A549 (cell line): Measurements from ENCODE around the gene ABO. TPM values are rescaled to one million over a fixed set of nuclear protein-coding genes. Genes with fewer than 3 reads are reported as not detected.
A peak's percentile ranks its signal among the peaks of the same experiment; 100 is the strongest.

ENCODE experiments used
- ATAC-seq, 2 experiments: fragments of 200-7000 bp in 1 of 2; fragments of >200 bp in 1 of 2; cut with Nextera tagmentation in 1 of 2; cut with Tn5 transposase in 1 of 2; 3 replicates each; pipeline versions ENCODE4 v1.8.0 to v1.9.1; 2018 to 2020; ENCODE audit warnings: mild to moderate bottlenecking in 1 of 2, moderate library complexity in 1 of 2
- CTCF ChIA-PET: fragments of 300-600 bp; sonication (Branson Sonifier 250); formaldehyde crosslinking; extraction: SDS; loops from one replicate; lab custom pipeline; 2021; ENCODE audit warnings: antibody characterized with exemption, inconsistent platforms; lab: Yijun Ruan, JAX
- POLR2A ChIA-PET: fragments of 350-600 bp; formaldehyde crosslinking; extraction: SDS; loops from one replicate; lab custom pipeline; 2021; ENCODE audit warnings: antibody characterized with exemption, inconsistent platforms; lab: Yijun Ruan, JAX
- DNase-seq, 2 experiments: peaks; one replicate each; pipeline versions ENCODE4 v3.0.0 to v3.0.0-alpha.2; 2011 to 2016; ENCODE audit warnings: low read depth in 1 of 2, low spot score in 1 of 2
- FAIRE-seq: peaks from 2 replicates; lab custom pipeline; 2011; peaks lifted over from hg19 to GRCh38; lab: Jason Lieb, UNC
- H3K27ac ChIP-seq, 2 experiments: fragments of >200 bp; sonication (Bioruptor Twin); formaldehyde crosslinking; 3 replicates each; pipeline ENCODE4 v1.5.1; 2016 to 2017
- H3K4me1 ChIP-seq: fragments of >200 bp; sonication (Bioruptor Twin); formaldehyde crosslinking; 3 replicates; pipeline ENCODE4 v1.6.1; 2016
- H3K4me2 ChIP-seq: fragments of >200 bp; sonication (Bioruptor Twin); formaldehyde crosslinking; 3 replicates; pipeline ENCODE4 v1.6.1; 2016
- H3K4me3 ChIP-seq: fragments of >200 bp; sonication (Bioruptor Twin); formaldehyde crosslinking; 3 replicates; pipeline ENCODE4 v1.5.1; 2016
- H3K9me3 ChIP-seq: fragments of >200 bp; sonication (Bioruptor Twin); formaldehyde crosslinking; 3 replicates; pipeline ENCODE4 v1.6.1; 2016
- BCL3 ChIP-seq: fragments of >200 bp; sonication (Bioruptor Twin); formaldehyde crosslinking; IDR thresholded peaks from 3 replicates; pipeline ENCODE4 v1.6.1; 2016
- BHLHE40 ChIP-seq: IDR thresholded peaks from 2 replicates; pipeline ENCODE4 v1.6.1; 2012; ENCODE audit warnings: low read depth, low read length, inconsistent platforms
- CBX2 ChIP-seq: fragments of 200-600 bp; sonication (generic); IDR thresholded peaks from 2 replicates; pipeline ENCODE4 v1.6.1; 2016; ENCODE audit warnings: low read depth, mild to moderate bottlenecking, borderline replicate concordance
- CEBPB ChIP-seq, 2 experiments: fragments of >200 bp in 1 of 2; sonication (Bioruptor Twin) in 1 of 2; formaldehyde crosslinking in 1 of 2; IDR thresholded peaks; 2 replicates each; pipeline ENCODE4 v1.6.1; 2012 to 2016
- EHMT2 ChIP-seq: fragments of 200-600 bp; sonication (generic); IDR thresholded peaks from 2 replicates; pipeline ENCODE4 v1.6.1; 2016; ENCODE audit warnings: antibody characterized with exemption, low read depth, mild to moderate bottlenecking, moderate library complexity
- EP300 ChIP-seq, 2 experiments: fragments of >200 bp; sonication (Bioruptor Twin); formaldehyde crosslinking; IDR thresholded peaks; 2 replicates in 1 of 2; 3 replicates in 1 of 2; pipeline ENCODE4 v1.6.1; 2016 to 2017
- HEYL ChIP-seq: fragments of 250-450 bp; sonication (Bioruptor Pico); IDR thresholded peaks from 2 replicates; pipeline ENCODE4 v1.8.0; 2021; ENCODE audit warnings: mild to moderate bottlenecking, moderate library complexity
- JUN ChIP-seq, 2 experiments: fragments of >200 bp; sonication (Bioruptor Twin); formaldehyde crosslinking; IDR thresholded peaks; 2 replicates in 1 of 2; 3 replicates in 1 of 2; pipeline ENCODE4 v1.6.1; 2016 to 2017
- JUNB ChIP-seq: fragments of >200 bp; sonication (Bioruptor Twin); formaldehyde crosslinking; IDR thresholded peaks from 2 replicates; pipeline ENCODE4 v1.6.1; 2016
- KDM1A ChIP-seq: fragments of 200-600 bp; sonication (generic); IDR thresholded peaks from 2 replicates; pipeline ENCODE4 v1.6.1; 2016; ENCODE audit warnings: low read depth, mild to moderate bottlenecking
- MAFK ChIP-seq: fragments of 450-650 bp; IDR thresholded peaks from 2 replicates; pipeline ENCODE4 v1.6.1; 2014; ENCODE audit not compliant: partially characterized antibody
- MAX ChIP-seq: IDR thresholded peaks from 2 replicates; pipeline ENCODE4 v1.6.1; 2012
- NR3C1 ChIP-seq: fragments of >200 bp; sonication (Bioruptor Twin); formaldehyde crosslinking; IDR thresholded peaks from 3 replicates; pipeline ENCODE4 v1.6.1; 2017
- POLR2AphosphoS2 ChIP-seq: conservative IDR thresholded peaks from 2 replicates; pipeline ENCODE4 v1.6.1; 2012; ENCODE audit warnings: low read length, improper control_type of control experiment, inconsistent platforms
- RARB ChIP-seq: fragments of 250-450 bp; sonication (Bioruptor Pico); IDR thresholded peaks from 2 replicates; pipeline ENCODE4 v1.8.0; 2021; ENCODE audit warnings: mild to moderate bottlenecking, moderate library complexity
- RCOR1 ChIP-seq: fragments of 150-350 bp; IDR thresholded peaks from 2 replicates; pipeline ENCODE4 v1.6.1; 2014; ENCODE audit warnings: antibody characterized with exemption, low read length, low read depth
- ZC3H11A ChIP-seq: fragments of 450-650 bp; IDR thresholded peaks from 2 replicates; pipeline ENCODE4 v1.6.1; 2014; ENCODE audit warnings: antibody characterized with exemption, mild to moderate bottlenecking
- ZNF302 ChIP-seq: fragments of 250-450 bp; sonication (Bioruptor Pico); IDR thresholded peaks from 2 replicates; pipeline ENCODE4 v1.9.0; 2021; ENCODE audit warnings: inconsistent platforms, mild to moderate bottlenecking, moderate library complexity
- WGBS: methylation state at CpG from one replicate; pipeline ENCODE4 v1.1.6; 2017; ENCODE audit errors: missing lambda C conversion rate; 5-methylcytosine and 5-hydroxymethylcytosine counted together
- polyA plus RNA-seq, 4 experiments: library from polyadenylated mRNA; depleted of rRNA in 3 of 4; stranded (reverse); fragments of >200 nt; fragmentation: RNase III in 1 of 4; extraction: RNeasy Plus Mini Kit Qiagen cat#74134 plus additional on column Dnase treatment in 1 of 4; gene quantifications; 2 replicates in 3 of 4; 3 replicates in 1 of 4; pipeline ENCODE4 v1.2.3, GENCODE V29; 2011 to 2017

The ABO gene
- polyA plus RNA-seq, 2 of the 4 experiments (the other 2 are of a cell fraction): not detected

- TF ChIP-seq NR3C1: no peak
- TF ChIP-seq RCOR1: no peak
- Histone ChIP-seq H3K9me3 (no peaks in the 10 kb centered on the region), H3K27ac (no peak overlapping the region), H3K4me2 (no peak overlapping the region), H3K4me1 (no peaks in the 10 kb centered on the region), H3K4me3 (no peak overlapping the region)
- ATAC-seq (no peak), DNase-seq (no peak), FAIRE-seq (no peak)
- POLR2A ChIA-PET: no interaction called here
- WGBS: 57% methylated on average over 9 of the region's 9 CpGs
- CTCF ChIA-PET: interaction anchor here (4.9 kb wide), 1 partner anchor 21 kb away, joined by 22 read pairs; no protein-coding TSS in a partner anchor
These were observed 14.5 kb downstream of the ABO start for GRCh38 chr9:133260334-133261102.

- Histone ChIP-seq H3K4me2 (no peak overlapping the region), H3K9me3 (peaks cover 8% of the 10 kb centered on the region; the same call in 1 of the 3 replicates), H3K27ac (no peak overlapping the region), H3K4me3 (no peak overlapping the region), H3K4me1 (no peaks in the 10 kb centered on the region)
- no peak for ATAC-seq
- CTCF ChIA-PET: interaction anchor here (1.0 to 4.9 kb wide), 6 partner anchors 12 to 155 kb away, joined by 3 to 22 read pairs (median 4); no protein-coding TSS in a partner anchor
- no peak for FAIRE-seq
- POLR2A ChIA-PET: no interaction called here
- peak; percentile 51 for TF ChIP-seq MAFK
- no peak for TF ChIP-seq EHMT2
- no peak for TF ChIP-seq HEYL
- TF ChIP-seq JUNB: no peak
- no peak for DNase-seq
- 86% methylated on average over 17 of the region's 21 CpGs for WGBS
These were observed 16.7 kb downstream of the ABO start for GRCh38 chr9:133258061-133259015.

GRCh38 chr9:133257465-133257956, 17.5 kb downstream of the ABO start:
- ATAC-seq (no peak), FAIRE-seq (no peak)
- H3K27ac ChIP-seq: no peak overlapping the region
- ChIA-PET CTCF (interaction anchor here (1.0 to 1.6 kb wide), 3 partner anchors 14 to 72 kb away, joined by 3 to 8 read pairs (median 4); no protein-coding TSS in a partner anchor), POLR2A (no interaction called here)
- TF ChIP-seq CBX2: no peak
- no peak for TF ChIP-seq BHLHE40
- TF ChIP-seq JUN (IDR thresholded peaks at IDR 0.05): no peak
- no peak for TF ChIP-seq POLR2AphosphoS2
- no peak for TF ChIP-seq RARB (CRISPR knock-in tag)
- no peak for TF ChIP-seq EP300 (IDR thresholded peaks at IDR 0.05)
- TF ChIP-seq MAX: no peak
- no peak for TF ChIP-seq ZC3H11A
- TF ChIP-seq KDM1A: no peak
- no peak for TF ChIP-seq BCL3
- TF ChIP-seq CEBPB (IDR thresholded peaks at IDR 0.05): no peak
- TF ChIP-seq ZNF302 (CRISPR knock-in tag): no peak
- TF ChIP-seq, all 56 proteins: peak for 0
- Histone ChIP-seq H3K4me3 (no peak overlapping the region), H3K9me3 (peaks cover 8% of the 10 kb centered on the region; the same call in 1 of the 3 replicates), H3K4me2 (no peak overlapping the region), H3K4me1 (no peaks in the 10 kb centered on the region)
- DNase-seq: no peak
- 67% methylated on average over 13 of the region's 13 CpGs for whole genome bisulfite sequencing
